ENCODE measurements around the gene FSD2. TPM values are rescaled to one million over a fixed set of nuclear protein-coding genes. Genes with fewer than 3 reads are reported as not detected.

Gene FSD2
- total RNA-seq, 1 donor from 2014 or later = not detected

DNA sequence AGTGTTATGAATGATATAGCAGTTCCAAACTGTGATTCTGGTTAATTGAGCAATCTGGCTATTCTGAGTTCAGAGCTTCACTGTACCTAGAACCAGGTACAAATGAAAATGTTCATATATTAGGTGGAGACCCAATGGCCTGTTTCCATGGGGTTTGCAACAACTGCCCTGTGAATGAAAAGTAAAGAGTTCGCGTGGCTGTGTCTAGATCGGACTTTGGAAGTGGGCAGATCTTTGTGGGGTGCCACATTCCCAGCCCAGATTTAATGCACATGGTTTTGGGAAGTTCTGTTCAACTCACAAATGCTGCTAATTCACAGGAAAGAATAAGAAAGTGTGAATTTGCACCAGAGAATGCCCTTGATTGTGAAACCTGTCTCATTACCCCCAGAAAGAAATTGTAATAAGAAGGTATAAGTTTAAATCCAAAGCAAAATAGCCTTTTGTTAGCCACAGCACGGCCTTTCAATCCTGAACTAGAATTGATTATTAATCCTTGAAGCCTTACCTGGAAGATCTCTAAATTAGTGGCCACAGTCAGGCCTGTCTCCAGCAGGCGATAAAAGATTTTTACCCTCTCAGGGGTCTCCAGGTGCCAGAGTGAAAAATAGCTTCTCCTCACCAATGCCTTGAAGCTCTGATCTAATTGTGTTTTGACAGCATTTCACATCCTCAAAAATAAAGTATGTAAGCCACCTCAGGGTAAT is 26.2 kb upstream of the FSD2 start:
- Histone ChIP-seq H2AFZ (replicated peaks) (no peak overlapping the region), H3K36me3 (no peaks in the 10 kb centered on the region), H3K4me3 (no peak overlapping the region), H3K9me3 (ENCODE audit: low read depth) (no peaks in the 10 kb centered on the region), H3K27me3 (no peaks in the 10 kb centered on the region), H3K9ac (no peak overlapping the region), H3K4me2 (no peak overlapping the region), H3K27ac (no peak overlapping the region), H3F3A (ENCODE audit: low read depth) (no peaks in the 10 kb centered on the region), H3K79me2 (ENCODE audit: low read depth) (no peaks in the 10 kb centered on the region), H3K4me1 (no peaks in the 10 kb centered on the region), H4K20me1 (ENCODE audit: low read depth) (no peaks in the 10 kb centered on the region)
- TF ChIP-seq EZH2phosphoT487 (IDR thresholded peaks at IDR 0.05) (no peak), EZH2 (IDR thresholded peaks at IDR 0.05) (no peak)
- TF ChIP-seq, protein P1, sequence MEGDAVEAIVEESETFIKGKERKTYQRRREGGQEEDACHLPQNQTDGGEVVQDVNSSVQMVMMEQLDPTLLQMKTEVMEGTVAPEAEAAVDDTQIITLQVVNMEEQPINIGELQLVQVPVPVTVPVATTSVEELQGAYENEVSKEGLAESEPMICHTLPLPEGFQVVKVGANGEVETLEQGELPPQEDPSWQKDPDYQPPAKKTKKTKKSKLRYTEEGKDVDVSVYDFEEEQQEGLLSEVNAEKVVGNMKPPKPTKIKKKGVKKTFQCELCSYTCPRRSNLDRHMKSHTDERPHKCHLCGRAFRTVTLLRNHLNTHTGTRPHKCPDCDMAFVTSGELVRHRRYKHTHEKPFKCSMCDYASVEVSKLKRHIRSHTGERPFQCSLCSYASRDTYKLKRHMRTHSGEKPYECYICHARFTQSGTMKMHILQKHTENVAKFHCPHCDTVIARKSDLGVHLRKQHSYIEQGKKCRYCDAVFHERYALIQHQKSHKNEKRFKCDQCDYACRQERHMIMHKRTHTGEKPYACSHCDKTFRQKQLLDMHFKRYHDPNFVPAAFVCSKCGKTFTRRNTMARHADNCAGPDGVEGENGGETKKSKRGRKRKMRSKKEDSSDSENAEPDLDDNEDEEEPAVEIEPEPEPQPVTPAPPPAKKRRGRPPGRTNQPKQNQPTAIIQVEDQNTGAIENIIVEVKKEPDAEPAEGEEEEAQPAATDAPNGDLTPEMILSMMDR (IDR thresholded peaks at IDR 0.05) = no peak
- no peaks in the 10 kb centered on the region for H3K9me3 Mint-ChIP-seq
- no peak overlapping the region for H3K4me3 Mint-ChIP-seq
- DNase-seq (ENCODE audit: low spot score) = no peak
- H3K36me3 Mint-ChIP-seq = peaks cover 30% of the 10 kb centered on the region
- H3K27ac Mint-ChIP-seq = no peak overlapping the region
- H3K27me3 Mint-ChIP-seq (ENCODE audit: insufficient read depth, low read depth) = peaks cover 6% of the 10 kb centered on the region
- peaks cover 15% of the 10 kb centered on the region for H3K4me1 Mint-ChIP-seq

GRCh38 chr15:82830427-82831173 is 24.7 kb upstream of the FSD2 start:
- H3K27me3 ChIP-seq = no peaks in the 10 kb centered on the region
- H2AFZ ChIP-seq (replicated peaks) = no peak overlapping the region
- H3K27ac Mint-ChIP-seq = no peak overlapping the region
- no peaks in the 10 kb centered on the region for H3F3A ChIP-seq (ENCODE audit: low read depth)
- H3K4me2 ChIP-seq = no peak overlapping the region
- H4K20me1 ChIP-seq (ENCODE audit: low read depth) = no peaks in the 10 kb centered on the region
- no peak overlapping the region for H3K27ac ChIP-seq
- H3K4me1 ChIP-seq = no peaks in the 10 kb centered on the region
- no peak overlapping the region for H3K4me3 Mint-ChIP-seq
- H3K36me3 ChIP-seq = no peaks in the 10 kb centered on the region
- H3K9me3 ChIP-seq (ENCODE audit: low read depth) = no peaks in the 10 kb centered on the region
- H3K4me3 ChIP-seq = no peak overlapping the region
- H3K9ac ChIP-seq = no peak overlapping the region
- H3K79me2 ChIP-seq (ENCODE audit: low read depth) = no peaks in the 10 kb centered on the region
- TF ChIP-seq, protein P1 (IDR thresholded peaks at IDR 0.05) = no peak
- no peak for TF ChIP-seq EZH2phosphoT487 (IDR thresholded peaks at IDR 0.05)
- TF ChIP-seq EZH2 (IDR thresholded peaks at IDR 0.05) = no peak
- peaks cover 15% of the 10 kb centered on the region for H3K4me1 Mint-ChIP-seq
- peaks cover 4% of the 10 kb centered on the region for H3K27me3 Mint-ChIP-seq (ENCODE audit: insufficient read depth, low read depth)
- no peak for DNase-seq (ENCODE audit: low spot score)
- peaks cover 33% of the 10 kb centered on the region for H3K36me3 Mint-ChIP-seq
- no peaks in the 10 kb centered on the region for H3K9me3 Mint-ChIP-seq

- Mint-ChIP-seq H3K36me3 (peaks cover 31% of the 10 kb centered on the region), H3K4me1 (peaks cover 15% of the 10 kb centered on the region), H3K9me3 (no peaks in the 10 kb centered on the region), H3K27me3 (ENCODE audit: insufficient read depth, low read depth) (peaks cover 4% of the 10 kb centered on the region), H3K4me3 (no peak overlapping the region), H3K27ac (no peak overlapping the region)
- Histone ChIP-seq H2AFZ (replicated peaks) (no peak overlapping the region), H3K27ac (no peak overlapping the region), H3K9ac (no peak overlapping the region), H4K20me1 (ENCODE audit: low read depth) (no peaks in the 10 kb centered on the region), H3K36me3 (no peaks in the 10 kb centered on the region), H3K4me3 (no peak overlapping the region), H3K4me2 (no peak overlapping the region), H3K4me1 (no peaks in the 10 kb centered on the region), H3K9me3 (ENCODE audit: low read depth) (no peaks in the 10 kb centered on the region), H3K27me3 (no peaks in the 10 kb centered on the region), H3F3A (ENCODE audit: low read depth) (no peaks in the 10 kb centered on the region), H3K79me2 (ENCODE audit: low read depth) (no peaks in the 10 kb centered on the region)
- TF ChIP-seq, protein P1 (IDR thresholded peaks at IDR 0.05) = no peak
- TF ChIP-seq EZH2 (IDR thresholded peaks at IDR 0.05) = no peak
- no peak for TF ChIP-seq EZH2phosphoT487 (IDR thresholded peaks at IDR 0.05)
- no peak for DNase-seq (ENCODE audit: low spot score)
Observed at GRCh38 chr15:82829234-82829633, 23.4 kb upstream of the FSD2 start.
